ENCODE data around the gene HIVEP3.

Gene HIVEP3

GRCh38 chr1:41475346-41475745 lies 443.4 kb downstream of the HIVEP3 start:
- no peak for DNase-seq

- no peak for DNase-seq
These were observed 444.0 kb downstream of the HIVEP3 start for GRCh38 chr1:41474490-41475271.

- DNase-seq = no peak
These were observed 444.9 kb downstream of the HIVEP3 start for GRCh38 chr1:41473738-41474362.

- no peak for DNase-seq
These were observed 447.1 kb downstream of the HIVEP3 start for GRCh38 chr1:41471658-41472057.

- DNase-seq = no peak
These were observed 449.0 kb downstream of the HIVEP3 start for GRCh38 chr1:41469706-41470105.

- DNase-seq = no peak
These were observed 450.5 kb downstream of the HIVEP3 start for GRCh38 chr1:41468122-41468762.

- DNase-seq = no peak
These were observed 451.0 kb downstream of the HIVEP3 start for GRCh38 chr1:41467673-41468072.

GRCh38 chr1:41466146-41466545 lies 452.6 kb downstream of the HIVEP3 start:
- no peak for DNase-seq

GRCh38 chr1:41465741-41466140 lies 453.0 kb downstream of the HIVEP3 start:
- no peak for DNase-seq

GRCh38 chr1:41464885-41465284 lies 453.8 kb downstream of the HIVEP3 start:
- no peak for DNase-seq

- no peak for DNase-seq
These were observed 455.2 kb downstream of the HIVEP3 start for GRCh38 chr1:41463516-41463915.

- DNase-seq = no peak
These were observed 456.1 kb downstream of the HIVEP3 start for GRCh38 chr1:41462680-41463004.

GRCh38 chr1:41461790-41462679 lies 456.7 kb downstream of the HIVEP3 start:
- no peak for DNase-seq

- no peak for DNase-seq
These were observed 461.7 kb downstream of the HIVEP3 start for GRCh38 chr1:41456847-41457540.
